ENCODE measurements around the gene KCNH5.

Gene KCNH5

DNA sequence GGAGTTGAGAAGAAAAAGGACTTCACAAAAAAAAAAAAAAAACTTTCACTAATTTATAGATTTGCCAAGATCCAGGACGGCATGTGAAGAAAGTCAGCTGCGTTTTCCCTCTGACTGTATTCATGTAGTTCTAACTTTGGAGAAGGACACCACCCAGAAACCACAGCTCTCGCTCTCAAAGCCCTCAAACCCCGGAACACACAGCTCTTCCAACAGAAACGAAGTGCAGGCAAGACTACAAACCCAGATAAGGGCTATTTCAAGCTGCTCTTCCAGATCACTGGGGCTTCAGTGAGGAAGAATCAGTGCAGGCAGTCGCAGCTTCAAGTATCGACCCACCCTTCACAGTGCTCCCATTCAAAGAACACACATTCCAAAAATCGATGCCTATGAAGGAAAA, 13.2 kb downstream of the KCNH5 start:
- no peaks in the 10 kb centered on the region for H3K36me3 Mint-ChIP-seq
- H3K4me1 Mint-ChIP-seq, result no peaks in the 10 kb centered on the region
- no peak overlapping the region for H3K4me3 Mint-ChIP-seq
- H3K9me3 Mint-ChIP-seq, result peaks cover 3% of the 10 kb centered on the region
- ATAC-seq (ENCODE audit: low read depth) (no peak), DNase-seq (ENCODE audit: low spot score in 2 of 2) (no peak)
- H3K27me3 Mint-ChIP-seq, result peaks cover 2% of the 10 kb centered on the region
- no peak overlapping the region for H3K27ac Mint-ChIP-seq

DNA sequence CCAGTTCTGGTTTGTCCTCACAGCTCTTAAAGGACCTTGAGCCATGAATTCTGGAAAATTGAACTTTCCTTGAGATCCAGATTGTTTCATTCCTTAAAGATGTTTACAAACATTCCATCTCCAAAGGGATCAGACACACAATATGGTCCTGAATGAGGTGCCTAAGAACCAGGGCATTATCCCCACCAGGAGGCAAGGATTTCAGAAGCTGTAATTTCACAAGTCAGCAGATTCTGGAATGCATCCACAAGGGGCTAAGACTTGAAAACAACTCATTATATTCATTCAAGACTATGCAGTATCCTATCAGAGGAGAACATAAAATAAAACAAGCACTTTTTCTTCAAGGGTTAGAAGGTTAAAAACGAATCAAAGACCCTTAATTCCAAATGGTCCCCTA, 15.1 kb downstream of the KCNH5 start:
- DNase-seq (ENCODE audit: low spot score in 2 of 2), result no peak
- H3K4me3 Mint-ChIP-seq, result no peak overlapping the region
- H3K27ac Mint-ChIP-seq, result no peak overlapping the region
- peaks cover 8% of the 10 kb centered on the region for H3K9me3 Mint-ChIP-seq
- ATAC-seq (ENCODE audit: low read depth), result no peak
- no peaks in the 10 kb centered on the region for H3K4me1 Mint-ChIP-seq
- H3K36me3 Mint-ChIP-seq, result no peaks in the 10 kb centered on the region
- H3K27me3 Mint-ChIP-seq, result peaks cover 2% of the 10 kb centered on the region

DNA sequence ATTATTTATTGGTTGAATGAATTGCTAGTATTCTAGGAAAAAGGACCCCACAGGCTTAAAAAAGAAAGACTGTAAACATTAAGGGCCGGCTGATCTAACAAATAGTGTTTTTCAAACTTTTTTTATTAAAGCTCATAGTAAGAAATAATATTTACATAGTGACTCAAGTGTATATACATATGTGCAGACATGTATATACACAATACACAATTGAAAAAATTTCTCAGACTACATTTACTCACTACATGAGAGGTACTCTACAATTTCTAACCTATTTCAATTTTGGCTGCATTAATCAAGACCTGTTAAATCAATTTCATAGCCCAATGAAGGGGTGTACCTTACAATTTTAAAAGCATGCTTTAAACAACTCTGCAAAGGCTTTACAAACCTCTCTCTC, 17.5 kb downstream of the KCNH5 start:
- no peak overlapping the region for H3K27ac Mint-ChIP-seq
- peaks cover 6% of the 10 kb centered on the region for H3K9me3 Mint-ChIP-seq
- no peaks in the 10 kb centered on the region for H3K36me3 Mint-ChIP-seq
- no peaks in the 10 kb centered on the region for H3K27me3 Mint-ChIP-seq
- H3K4me1 Mint-ChIP-seq, result no peaks in the 10 kb centered on the region
- no peak overlapping the region for H3K4me3 Mint-ChIP-seq
- ATAC-seq (ENCODE audit: low read depth) (no peak), DNase-seq (ENCODE audit: low spot score in 2 of 2) (no peak)

- no peaks in the 10 kb centered on the region for H3K27me3 Mint-ChIP-seq
- H3K36me3 Mint-ChIP-seq, result no peaks in the 10 kb centered on the region
- H3K4me1 Mint-ChIP-seq, result no peaks in the 10 kb centered on the region
- H3K27ac Mint-ChIP-seq, result no peak overlapping the region
- ATAC-seq (ENCODE audit: low read depth), result no peak
- DNase-seq (ENCODE audit: low spot score in 2 of 2), result no peak
- peaks cover 6% of the 10 kb centered on the region for H3K9me3 Mint-ChIP-seq
- no peak overlapping the region for H3K4me3 Mint-ChIP-seq
These were observed 18.8 kb downstream of the KCNH5 start for GRCh38 chr14:63026491-63026890.

- Mint-ChIP-seq H3K9me3 (no peaks in the 10 kb centered on the region), H3K4me3 (no peak overlapping the region), H3K4me1 (no peaks in the 10 kb centered on the region), H3K27me3 (no peaks in the 10 kb centered on the region), H3K36me3 (no peaks in the 10 kb centered on the region), H3K27ac (no peak overlapping the region)
- DNase-seq (ENCODE audit: low spot score in 2 of 2) (no peak), ATAC-seq (ENCODE audit: low read depth) (no peak)
These were observed 30.6 kb downstream of the KCNH5 start for GRCh38 chr14:63014621-63015020.

GRCh38 chr14:63012171-63012570, 33.1 kb downstream of the KCNH5 start:
- peaks cover 2% of the 10 kb centered on the region for H3K27me3 Mint-ChIP-seq
- H3K9me3 Mint-ChIP-seq, result no peaks in the 10 kb centered on the region
- H3K4me3 Mint-ChIP-seq, result no peak overlapping the region
- H3K36me3 Mint-ChIP-seq, result no peaks in the 10 kb centered on the region
- H3K27ac Mint-ChIP-seq, result no peak overlapping the region
- no peak for ATAC-seq (ENCODE audit: low read depth)
- H3K4me1 Mint-ChIP-seq, result no peaks in the 10 kb centered on the region
- no peak for DNase-seq (ENCODE audit: low spot score in 2 of 2)

- H3K4me3 Mint-ChIP-seq, result no peak overlapping the region
- H3K27me3 Mint-ChIP-seq, result peaks cover 2% of the 10 kb centered on the region
These were observed 33.6 kb downstream of the KCNH5 start for GRCh38 chr14:63011623-63012022.

DNA sequence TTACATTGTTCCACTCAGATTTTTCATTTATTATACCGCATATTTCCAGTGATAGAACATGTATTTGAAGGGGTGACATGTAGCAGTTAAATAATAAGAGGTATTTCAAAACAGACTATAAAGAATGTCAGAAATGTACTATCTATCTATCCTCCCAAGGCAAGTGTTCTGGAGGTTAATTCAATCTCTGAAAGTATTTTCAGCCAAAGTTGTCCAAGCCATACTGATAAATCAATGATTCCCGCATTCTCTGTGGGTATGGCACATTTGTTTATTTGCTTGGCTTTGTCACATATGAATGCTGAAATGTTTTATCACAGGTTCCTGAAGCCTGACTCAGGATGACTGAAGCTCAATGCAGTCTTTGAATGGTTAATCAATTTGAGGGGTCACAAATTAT, 35.8 kb downstream of the KCNH5 start:
- H3K9me3 Mint-ChIP-seq, result no peaks in the 10 kb centered on the region
- H3K27me3 Mint-ChIP-seq, result peaks cover 2% of the 10 kb centered on the region

More at GRCh38 chr14:63011623-63012022, 33.6 kb downstream of the KCNH5 start:
- H3K4me1 Mint-ChIP-seq, result no peaks in the 10 kb centered on the region
- H3K9me3 Mint-ChIP-seq, result no peaks in the 10 kb centered on the region
- no peaks in the 10 kb centered on the region for H3K36me3 Mint-ChIP-seq
- no peak overlapping the region for H3K27ac Mint-ChIP-seq
- ATAC-seq (ENCODE audit: low read depth) (no peak), DNase-seq (ENCODE audit: low spot score in 2 of 2) (no peak)

DNA sequence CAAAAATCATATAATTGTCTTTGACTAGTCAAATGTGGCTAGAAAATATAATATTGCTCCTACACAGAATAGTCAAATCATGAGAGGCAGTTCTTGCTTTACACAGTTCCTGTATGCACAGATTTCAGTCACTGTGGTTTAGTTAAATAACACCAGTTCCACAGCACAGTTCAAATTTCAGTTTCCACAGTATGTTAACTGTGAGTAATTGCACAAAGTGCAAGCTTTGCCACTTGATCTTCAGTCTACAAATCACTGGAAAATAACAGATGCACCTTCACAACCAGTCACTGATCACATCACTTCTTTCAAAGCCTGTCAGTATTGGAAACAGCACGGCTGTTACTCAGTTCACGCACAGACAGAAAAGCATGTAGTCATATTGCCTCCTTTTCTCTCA, 38.7 kb downstream of the KCNH5 start:
- Mint-ChIP-seq H3K4me3 (no peak overlapping the region), H3K36me3 (no peaks in the 10 kb centered on the region), H3K9me3 (no peaks in the 10 kb centered on the region), H3K4me1 (no peaks in the 10 kb centered on the region), H3K27ac (no peak overlapping the region), H3K27me3 (peaks cover 2% of the 10 kb centered on the region)
- DNase-seq (ENCODE audit: low spot score in 2 of 2), result no peak
- no peak for ATAC-seq (ENCODE audit: low read depth)

More for the DNA sequence above, 35.8 kb downstream of the KCNH5 start:
- Mint-ChIP-seq H3K4me1 (no peaks in the 10 kb centered on the region), H3K4me3 (no peak overlapping the region), H3K36me3 (no peaks in the 10 kb centered on the region), H3K27ac (no peak overlapping the region)
- DNase-seq (ENCODE audit: low spot score in 2 of 2), result no peak
- ATAC-seq (ENCODE audit: low read depth), result no peak

DNA sequence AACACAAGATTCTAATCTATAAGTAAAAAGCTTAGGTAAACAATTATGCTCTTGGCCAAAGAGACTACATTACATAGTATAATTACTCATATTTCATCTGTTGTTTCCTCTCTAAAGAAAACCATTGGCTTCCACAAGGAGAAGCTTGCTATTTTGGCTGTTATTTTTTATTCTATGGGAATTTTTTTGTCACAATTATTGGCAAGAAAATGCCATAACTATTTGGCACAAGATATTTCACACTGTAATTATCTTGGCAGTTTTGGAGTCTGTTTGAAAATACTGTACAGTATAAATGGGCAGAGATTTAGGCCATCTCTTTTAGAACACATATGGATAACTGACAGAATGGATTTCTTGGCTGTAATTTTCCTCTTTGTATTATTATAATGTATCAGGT, 51.2 kb downstream of the KCNH5 start:
- H3K9me3 Mint-ChIP-seq, result peaks cover 2% of the 10 kb centered on the region
- no peak overlapping the region for H3K4me3 Mint-ChIP-seq
- no peak for DNase-seq (ENCODE audit: low spot score in 2 of 2)
- H3K36me3 Mint-ChIP-seq, result no peaks in the 10 kb centered on the region
- H3K27ac Mint-ChIP-seq, result no peak overlapping the region
- no peak for ATAC-seq (ENCODE audit: low read depth)
- no peaks in the 10 kb centered on the region for H3K27me3 Mint-ChIP-seq
- H3K4me1 Mint-ChIP-seq, result no peaks in the 10 kb centered on the region

- Mint-ChIP-seq H3K9me3 (peaks cover 5% of the 10 kb centered on the region), H3K4me3 (no peak overlapping the region), H3K4me1 (no peaks in the 10 kb centered on the region), H3K27me3 (no peaks in the 10 kb centered on the region), H3K27ac (no peak overlapping the region), H3K36me3 (no peaks in the 10 kb centered on the region)
- ATAC-seq (ENCODE audit: low read depth) (no peak), DNase-seq (ENCODE audit: low spot score in 2 of 2) (no peak)
These were observed 56.3 kb downstream of the KCNH5 start for GRCh38 chr14:62988967-62989366.

DNA sequence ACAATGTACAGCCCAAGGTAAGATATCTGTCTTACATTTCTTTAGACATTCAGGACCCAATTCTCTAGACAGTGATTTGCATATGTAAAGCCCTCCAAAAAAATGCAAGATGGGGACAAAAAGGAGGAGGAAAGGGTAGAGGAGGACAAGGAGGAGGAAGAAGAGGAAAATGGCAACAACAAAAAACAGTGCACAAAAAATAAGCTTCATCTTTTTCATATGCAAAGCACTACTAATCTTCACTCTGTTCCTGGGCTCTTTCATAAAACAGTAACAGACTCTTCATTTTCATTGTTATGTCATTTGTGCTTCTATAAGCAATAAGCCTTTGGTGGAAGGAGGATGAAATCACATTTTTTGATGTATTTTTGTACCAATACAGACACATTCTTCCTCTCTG, 61.4 kb downstream of the KCNH5 start:
- Mint-ChIP-seq H3K27me3 (no peaks in the 10 kb centered on the region), H3K9me3 (peaks cover 6% of the 10 kb centered on the region), H3K4me3 (no peak overlapping the region), H3K36me3 (no peaks in the 10 kb centered on the region), H3K4me1 (no peaks in the 10 kb centered on the region), H3K27ac (no peak overlapping the region)
- DNase-seq (ENCODE audit: low spot score in 2 of 2) (no peak), ATAC-seq (ENCODE audit: low read depth) (no peak)

- DNase-seq (ENCODE audit: low spot score in 2 of 2) (no peak), ATAC-seq (ENCODE audit: low read depth) (no peak)
- no peaks in the 10 kb centered on the region for H3K36me3 Mint-ChIP-seq
- no peaks in the 10 kb centered on the region for H3K4me1 Mint-ChIP-seq
- H3K27ac Mint-ChIP-seq, result no peak overlapping the region
- H3K27me3 Mint-ChIP-seq, result no peaks in the 10 kb centered on the region
- H3K4me3 Mint-ChIP-seq, result no peak overlapping the region
- peaks cover 8% of the 10 kb centered on the region for H3K9me3 Mint-ChIP-seq
These were observed 64.6 kb downstream of the KCNH5 start for GRCh38 chr14:62980693-62981092.

DNA sequence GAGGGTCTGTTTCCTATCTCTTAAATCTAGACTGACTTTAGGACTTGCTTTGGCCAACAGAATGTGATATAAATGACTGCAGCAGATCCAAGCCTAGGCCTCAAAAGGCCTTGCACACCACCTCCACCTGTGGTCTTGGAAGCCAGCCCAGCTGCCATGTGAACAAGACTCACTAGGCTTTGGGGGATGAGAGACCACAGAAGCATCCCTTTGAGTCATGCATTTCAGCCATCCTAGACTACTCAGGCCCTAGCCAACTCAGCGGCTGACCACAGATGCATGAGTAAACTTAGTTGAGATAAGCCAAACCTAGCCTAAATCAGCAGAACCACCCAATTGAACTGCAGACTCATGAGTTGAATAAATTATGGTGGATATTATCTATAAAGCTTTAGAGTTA, 87.7 kb downstream of the KCNH5 start:
- no peaks in the 10 kb centered on the region for H3K4me1 Mint-ChIP-seq
- H3K27me3 Mint-ChIP-seq, result peaks cover 3% of the 10 kb centered on the region
- no peak overlapping the region for H3K27ac Mint-ChIP-seq
- H3K9me3 Mint-ChIP-seq, result peaks cover 10% of the 10 kb centered on the region
- DNase-seq (ENCODE audit: low spot score in 2 of 2), result no peak
- no peaks in the 10 kb centered on the region for H3K36me3 Mint-ChIP-seq
- ATAC-seq (ENCODE audit: low read depth), result no peak
- H3K4me3 Mint-ChIP-seq, result no peak overlapping the region

GRCh38 chr14:62956413-62956812, 88.8 kb downstream of the KCNH5 start:
- no peak for DNase-seq (ENCODE audit: low spot score in 2 of 2)
- H3K27me3 Mint-ChIP-seq, result no peaks in the 10 kb centered on the region
- no peak for ATAC-seq (ENCODE audit: low read depth)
- H3K36me3 Mint-ChIP-seq, result no peaks in the 10 kb centered on the region
- H3K9me3 Mint-ChIP-seq, result peaks cover 5% of the 10 kb centered on the region
- H3K4me3 Mint-ChIP-seq, result no peak overlapping the region
- no peaks in the 10 kb centered on the region for H3K4me1 Mint-ChIP-seq
- no peak overlapping the region for H3K27ac Mint-ChIP-seq

DNA sequence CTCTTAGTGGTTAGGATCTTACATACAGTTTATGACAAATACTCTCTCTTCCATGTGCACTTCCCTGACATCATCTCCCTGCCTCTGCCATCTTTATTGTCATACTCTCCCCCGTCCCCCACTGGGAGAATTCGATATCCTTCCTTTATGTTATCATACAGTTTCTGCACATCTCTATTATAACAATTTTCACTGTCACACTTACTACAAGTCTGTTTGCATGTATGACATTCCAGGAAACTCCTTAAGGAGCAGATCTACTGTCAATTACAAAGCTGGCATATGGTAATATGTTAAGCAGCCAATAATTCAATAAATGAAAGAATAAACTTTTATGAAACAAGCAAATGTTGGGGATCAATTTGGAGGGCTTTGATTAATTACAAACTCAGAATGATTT, 91.1 kb downstream of the KCNH5 start:
- peaks cover 4% of the 10 kb centered on the region for H3K9me3 Mint-ChIP-seq
- H3K4me1 Mint-ChIP-seq, result no peaks in the 10 kb centered on the region
- DNase-seq (ENCODE audit: low spot score in 2 of 2) (no peak), ATAC-seq (ENCODE audit: low read depth) (no peak)
- H3K27me3 Mint-ChIP-seq, result no peaks in the 10 kb centered on the region
- H3K36me3 Mint-ChIP-seq, result no peaks in the 10 kb centered on the region
- no peak overlapping the region for H3K27ac Mint-ChIP-seq
- no peak overlapping the region for H3K4me3 Mint-ChIP-seq
